Astrocyte of the cerebellum (primary cell): ENCODE results near the gene JAGN1.

Source experiments
- DNase-seq: peaks from one replicate; pipeline ENCODE4 v3.0.0-alpha.2; 2011; ENCODE audit warnings: low read depth
- H3K4me3 ChIP-seq: 2 replicates; pipeline ENCODE4 v1.5.1; 2011; ENCODE audit warnings: mild to moderate bottlenecking, low read depth, low read length, moderate library complexity
- CTCF ChIP-seq: IDR thresholded peaks from 2 replicates; pipeline ENCODE4 v1.5.1; 2012; ENCODE audit warnings: low read length, low read depth, moderate library complexity, mild to moderate bottlenecking; ENCODE audit errors: missing control alignments
- in situ Hi-C: cut with HindIII; loops from 2 replicates; pipeline ENCODE4 v1.10.0; 2017; ENCODE audit warnings: low sequenced_read_pairs

The JAGN1 gene

GRCh38 chr3:9932843-9933560 lies 42.6 kb downstream of the JAGN1 start:
- DNase-seq = no peak
- in situ Hi-C loops = loop anchor here (5.0 kb wide), 1 partner anchor 51 kb away; the partner anchor contains the start of gene CIDEC
- peak overlapping the region; percentile 67 for H3K4me3 ChIP-seq
- TF ChIP-seq CTCF = peak; percentile 81

- DNase-seq = peak; percentile 65
- in situ Hi-C loops = loop anchor here (5.0 kb wide), 1 partner anchor 51 kb away; the partner anchor contains the start of gene CIDEC
- H3K4me3 ChIP-seq = peak within 1 kb of the TSS; percentile 67
- TF ChIP-seq CTCF = no peak
Measured at GRCh38 chr3:9933561-9934234, 43.3 kb downstream of the JAGN1 start, which contains the start of gene CRELD1. Gene CRELD1, plus strand, starts transcription at chr3:9933834. Its CDS starts 605 bp downstream, at chr3:9934439.

GRCh38 chr3:9934235-9934621 lies 43.8 kb downstream of the JAGN1 start:
- in situ Hi-C loops = loop anchor here (5.0 kb wide), 1 partner anchor 52 kb away; the partner anchor contains the start of gene CIDEC
- peak; percentile 37 for TF ChIP-seq CTCF
- no peak for DNase-seq
- peak overlapping the region; percentile 67 for H3K4me3 ChIP-seq

- in situ Hi-C loops = loop anchor here (5.0 kb wide), 1 partner anchor 53 kb away; the partner anchor contains the start of gene CIDEC
- no peak for TF ChIP-seq CTCF
- no peak overlapping the region for H3K4me3 ChIP-seq
- DNase-seq = no peak
Measured at GRCh38 chr3:9934993-9935392, 44.6 kb downstream of the JAGN1 start.

- no peak for DNase-seq
- in situ Hi-C loops = no loop called here
- no peak for TF ChIP-seq CTCF
- H3K4me3 ChIP-seq = no peak overlapping the region
Measured at GRCh38 chr3:9935966-9936510, 45.6 kb downstream of the JAGN1 start.

- H3K4me3 ChIP-seq = no peak overlapping the region
- no peak for TF ChIP-seq CTCF
- no peak for DNase-seq
- in situ Hi-C loops = no loop called here
Measured at GRCh38 chr3:9937486-9938238, 47.3 kb downstream of the JAGN1 start.
